ENCODE data around the gene CSRP2.

CSRP2 gene

DNA sequence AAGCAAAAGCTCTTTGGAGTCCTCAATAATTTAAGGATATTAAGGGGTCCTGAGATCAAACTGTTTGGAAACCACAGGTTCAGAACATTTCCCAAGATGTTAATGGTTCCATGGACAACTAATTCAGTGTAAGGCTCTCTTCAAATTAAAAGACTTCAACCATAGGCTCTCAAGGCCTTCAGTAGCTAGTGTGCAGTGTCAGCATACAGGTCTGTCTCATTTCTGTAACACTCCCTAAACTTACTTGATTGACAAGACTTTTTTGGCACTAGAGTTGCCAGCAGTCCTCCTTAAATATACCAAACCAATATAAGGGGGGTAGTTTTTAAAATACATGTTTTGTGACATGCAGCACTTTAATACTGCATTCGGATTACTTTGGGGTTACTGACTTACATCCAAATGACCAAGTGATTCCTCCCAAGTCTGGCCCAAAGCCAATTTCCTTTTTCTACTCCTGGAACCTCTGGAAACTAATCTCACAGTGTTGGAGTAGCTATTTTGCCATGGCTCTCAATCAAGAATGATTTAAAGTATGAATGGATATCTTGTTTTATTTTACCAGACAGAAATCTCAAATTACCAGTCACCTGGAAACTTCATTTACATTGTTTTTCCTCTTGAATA, 22.7 kb downstream of the CSRP2 start:
- in situ Hi-C loops (cut with MboI; ENCODE audit: low sequenced_read_pairs, unreplicated experiment): no loop called here
- no peak for DNase-seq (ENCODE audit: low spot score)
- TF ChIP-seq, protein P1, sequence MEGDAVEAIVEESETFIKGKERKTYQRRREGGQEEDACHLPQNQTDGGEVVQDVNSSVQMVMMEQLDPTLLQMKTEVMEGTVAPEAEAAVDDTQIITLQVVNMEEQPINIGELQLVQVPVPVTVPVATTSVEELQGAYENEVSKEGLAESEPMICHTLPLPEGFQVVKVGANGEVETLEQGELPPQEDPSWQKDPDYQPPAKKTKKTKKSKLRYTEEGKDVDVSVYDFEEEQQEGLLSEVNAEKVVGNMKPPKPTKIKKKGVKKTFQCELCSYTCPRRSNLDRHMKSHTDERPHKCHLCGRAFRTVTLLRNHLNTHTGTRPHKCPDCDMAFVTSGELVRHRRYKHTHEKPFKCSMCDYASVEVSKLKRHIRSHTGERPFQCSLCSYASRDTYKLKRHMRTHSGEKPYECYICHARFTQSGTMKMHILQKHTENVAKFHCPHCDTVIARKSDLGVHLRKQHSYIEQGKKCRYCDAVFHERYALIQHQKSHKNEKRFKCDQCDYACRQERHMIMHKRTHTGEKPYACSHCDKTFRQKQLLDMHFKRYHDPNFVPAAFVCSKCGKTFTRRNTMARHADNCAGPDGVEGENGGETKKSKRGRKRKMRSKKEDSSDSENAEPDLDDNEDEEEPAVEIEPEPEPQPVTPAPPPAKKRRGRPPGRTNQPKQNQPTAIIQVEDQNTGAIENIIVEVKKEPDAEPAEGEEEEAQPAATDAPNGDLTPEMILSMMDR (IDR thresholded peaks at IDR 0.05; ENCODE audit: borderline replicate concordance, control extremely low read depth, extremely low read depth, insufficient read depth, missing control alignments): no peak

DNA sequence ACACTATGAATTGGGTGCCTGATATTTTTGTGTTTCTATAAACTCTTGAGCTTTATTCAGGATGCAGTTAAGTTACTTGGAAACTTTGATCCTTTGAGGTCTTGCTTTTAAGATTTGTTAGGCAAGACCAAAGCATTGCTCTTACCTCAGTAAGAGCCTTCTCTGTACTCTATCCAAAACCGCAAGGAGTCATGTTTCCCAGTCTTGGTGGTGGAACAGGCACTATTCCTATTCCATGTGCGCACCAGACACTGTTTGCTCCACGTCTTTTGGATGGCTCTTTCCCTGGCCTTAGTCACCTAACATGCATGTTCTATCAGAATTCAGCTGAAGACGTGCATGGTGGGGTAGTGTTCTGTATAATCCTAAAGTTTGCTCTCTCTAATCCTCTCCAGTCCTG, 23.5 kb downstream of the CSRP2 start:
- TF ChIP-seq, protein P1 (IDR thresholded peaks at IDR 0.05; ENCODE audit: borderline replicate concordance, control extremely low read depth, extremely low read depth, insufficient read depth, missing control alignments): no peak
- in situ Hi-C loops (cut with MboI; ENCODE audit: low sequenced_read_pairs, unreplicated experiment): no loop called here
- DNase-seq (ENCODE audit: low spot score): no peak

- TF ChIP-seq, protein P1 (IDR thresholded peaks at IDR 0.05; ENCODE audit: borderline replicate concordance, control extremely low read depth, extremely low read depth, insufficient read depth, missing control alignments): no peak
- no peak for DNase-seq (ENCODE audit: low spot score)
- in situ Hi-C loops (cut with MboI; ENCODE audit: low sequenced_read_pairs, unreplicated experiment): no loop called here
Measured at GRCh38 chr12:76852106-76852505, 26.7 kb downstream of the CSRP2 start.

DNA sequence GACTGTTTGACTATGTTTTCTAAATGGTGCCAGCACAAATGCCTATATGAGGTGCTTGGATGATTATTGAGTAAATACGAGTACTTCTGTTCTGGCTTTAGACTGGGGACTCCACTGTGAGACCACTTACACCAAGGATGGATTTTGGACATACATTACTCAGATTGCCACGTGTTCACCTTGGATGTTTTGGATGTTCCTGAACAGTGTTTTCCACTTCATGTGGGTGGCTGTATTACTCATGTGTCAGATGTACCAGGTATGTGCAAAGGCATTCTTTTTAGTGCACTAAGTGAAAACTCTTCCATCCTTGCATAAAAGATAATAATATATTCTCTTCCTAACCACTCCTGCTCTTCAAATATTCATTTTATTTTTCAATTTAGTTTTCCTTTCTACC, 30.7 kb downstream of the CSRP2 start:
- TF ChIP-seq, protein P1 (IDR thresholded peaks at IDR 0.05; ENCODE audit: borderline replicate concordance, control extremely low read depth, extremely low read depth, insufficient read depth, missing control alignments): no peak
- in situ Hi-C loops (cut with MboI; ENCODE audit: low sequenced_read_pairs, unreplicated experiment): no loop called here

DNA sequence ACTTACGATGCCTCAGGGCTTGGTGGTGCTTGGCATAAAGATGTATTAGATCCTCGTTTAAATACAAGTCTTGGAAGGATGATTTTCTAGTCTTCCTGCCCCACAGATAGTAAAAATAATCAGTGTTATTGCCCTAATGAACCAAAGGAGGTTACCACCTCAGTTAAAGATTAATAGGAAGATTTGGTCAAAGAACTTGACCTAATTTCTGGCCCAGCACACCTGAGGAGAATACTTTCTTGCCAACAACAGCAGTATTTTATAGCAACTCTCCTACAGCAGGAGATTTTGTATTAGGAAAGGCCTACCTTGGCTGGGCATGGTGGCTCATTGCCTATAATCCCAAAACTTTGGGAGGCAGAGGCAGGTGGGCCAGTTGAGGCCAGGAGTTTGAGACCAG, 31.6 kb downstream of the CSRP2 start:
- TF ChIP-seq, protein P1 (IDR thresholded peaks at IDR 0.05; ENCODE audit: borderline replicate concordance, control extremely low read depth, extremely low read depth, insufficient read depth, missing control alignments): no peak
- no peak for DNase-seq (ENCODE audit: low spot score)
- in situ Hi-C loops (cut with MboI; ENCODE audit: low sequenced_read_pairs, unreplicated experiment): no loop called here

More for the DNA sequence above, 30.7 kb downstream of the CSRP2 start:
- DNase-seq (ENCODE audit: low spot score): no peak

- TF ChIP-seq, protein P1 (IDR thresholded peaks at IDR 0.05; ENCODE audit: borderline replicate concordance, control extremely low read depth, extremely low read depth, insufficient read depth, missing control alignments): no peak
- no peak for DNase-seq (ENCODE audit: low spot score)
- in situ Hi-C loops (cut with MboI; ENCODE audit: low sequenced_read_pairs, unreplicated experiment): no loop called here
Measured at GRCh38 chr12:76836633-76837032, 42.2 kb downstream of the CSRP2 start.

Data from GM13976 (cell line).